Measurements from ENCODE around the gene ACHE.

GRCh38 chr7:100933734-100934133 lies 38.0 kb upstream of the ACHE start:
- TF ChIP-seq CTCF (IDR thresholded peaks at IDR 0.05) = no peak
- TF ChIP-seq TCF7L2 (IDR thresholded peaks at IDR 0.05; ENCODE audit: low read depth, low read length) = no peak
- TF ChIP-seq REST (IDR thresholded peaks at IDR 0.05; ENCODE audit: insufficient read depth in 1 of 2, low read depth in 2 of 2, low read length in 1 of 2) = no peak
